Activated B cell treated with CpG ODN at 0.5 μM for 24 hours (primary cell): Measurements from ENCODE around the gene SAMHD1. TPM values are rescaled to one million over a fixed set of nuclear protein-coding genes. Genes with fewer than 3 reads are reported as not detected.

Experiments
- ATAC-seq: fragments of 200-7000 bp; cut with Tn5 transposase; one replicate; pipeline ENCODE4 v1.10.0; 2021; ENCODE audit warnings: low read depth, mild to moderate bottlenecking, moderate library complexity
- CTCF ChIA-PET: fragments of 350-600 bp; sonication (Branson Sonifier 250); formaldehyde crosslinking; loops from one replicate; lab custom pipeline; 2021; ENCODE audit warnings: antibody characterized with exemption; lab: Charles Lee
- POLR2A ChIA-PET: fragments of 350-600 bp; sonication (Branson Sonifier 250); formaldehyde crosslinking; loops from one replicate; lab custom pipeline; 2021; ENCODE audit warnings: antibody characterized with exemption; lab: Charles Lee
- DNase-seq: peaks from one replicate; pipeline ENCODE4 v3.0.0; 2022
- H3K27ac Mint-ChIP-seq: one replicate; pipeline ENCODE4 v1.8.0; 2020; ENCODE audit warnings: mixed read lengths
- H3K27me3 Mint-ChIP-seq: one replicate; pipeline ENCODE4 v1.8.0; 2021; ENCODE audit warnings: mixed read lengths
- H3K36me3 Mint-ChIP-seq: one replicate; pipeline ENCODE4 v1.8.0; 2021; ENCODE audit warnings: low read depth, mixed read lengths
- H3K4me1 Mint-ChIP-seq: one replicate; pipeline ENCODE4 v1.8.0; 2021; ENCODE audit warnings: mixed read lengths
- H3K4me3 Mint-ChIP-seq: one replicate; pipeline ENCODE4 v1.8.0; 2020; ENCODE audit warnings: mild to moderate bottlenecking, mixed read lengths
- H3K9me3 Mint-ChIP-seq: one replicate; pipeline ENCODE4 v1.8.0; 2020; ENCODE audit warnings: mixed read lengths
- CTCF ChIP-seq: fragments of 200-600 bp; IDR thresholded peaks from one replicate; pipeline ENCODE4 v1.8.0; 2022; ENCODE audit warnings: antibody characterized with exemption, mild to moderate bottlenecking
- intact Hi-C: fragments of 100-400 bp; cut with micrococcal nuclease; formaldehyde crosslinking; loops from one replicate; pipeline ENCODE4 v1.15.1; 2024
- total RNA-seq: library from RNA; stranded (reverse); gene quantifications from 2 replicates; pipeline ENCODE4 v1.2.3, GENCODE V29; 2022

The SAMHD1 gene
- total RNA-seq, 1 donor from 2014 or later: 16.4 TPM

- Mint-ChIP-seq H3K4me1 (no peaks in the 10 kb centered on the region), H3K36me3 (peaks cover 1% of the 10 kb centered on the region), H3K4me3 (no peak overlapping the region), H3K27ac (no peak overlapping the region), H3K27me3 (no peaks in the 10 kb centered on the region), H3K9me3 (peaks cover 5% of the 10 kb centered on the region)
- DNase-seq (no peak), ATAC-seq (no peak)
- TF ChIP-seq CTCF: no peak
- ChIA-PET POLR2A (no interaction called here), CTCF (no interaction called here)
- intact Hi-C loops: no loop called here
These were observed 7.7 kb upstream of the SAMHD1 start for GRCh38 chr20:36959242-36959641.

GRCh38 chr20:36957875-36958667, 6.6 kb upstream of the SAMHD1 start:
- H3K4me3 Mint-ChIP-seq: no peak overlapping the region
- H3K36me3 Mint-ChIP-seq: peaks cover 1% of the 10 kb centered on the region
- no peaks in the 10 kb centered on the region for H3K27me3 Mint-ChIP-seq
- peaks cover 5% of the 10 kb centered on the region for H3K9me3 Mint-ChIP-seq
- POLR2A ChIA-PET: interaction anchor here (0.5 to 0.6 kb wide), 2 partner anchors 50 to 133 kb away, joined by 3 to 4 read pairs; no protein-coding TSS in a partner anchor
- ATAC-seq (no peak), DNase-seq (no peak)
- H3K4me1 Mint-ChIP-seq: no peaks in the 10 kb centered on the region
- no peak overlapping the region for H3K27ac Mint-ChIP-seq
- CTCF ChIA-PET: no interaction called here
- intact Hi-C loops: no loop called here
- no peak for TF ChIP-seq CTCF

GRCh38 chr20:36956674-36957073, 5.2 kb upstream of the SAMHD1 start:
- CTCF ChIA-PET: no interaction called here
- Mint-ChIP-seq H3K27me3 (no peaks in the 10 kb centered on the region), H3K36me3 (no peaks in the 10 kb centered on the region), H3K27ac (no peak overlapping the region), H3K9me3 (no peaks in the 10 kb centered on the region), H3K4me1 (peaks cover 6% of the 10 kb centered on the region), H3K4me3 (no peak overlapping the region)
- no peak for ATAC-seq
- no peak for TF ChIP-seq CTCF
- POLR2A ChIA-PET: no interaction called here
- no peak for DNase-seq
- intact Hi-C loops: no loop called here

GRCh38 chr20:36956016-36956415, 4.5 kb upstream of the SAMHD1 start:
- ATAC-seq: no peak
- Mint-ChIP-seq H3K4me1 (peaks cover 9% of the 10 kb centered on the region), H3K27me3 (no peaks in the 10 kb centered on the region), H3K36me3 (peaks cover 3% of the 10 kb centered on the region), H3K9me3 (no peaks in the 10 kb centered on the region), H3K27ac (no peak overlapping the region), H3K4me3 (no peak overlapping the region)
- no peak for TF ChIP-seq CTCF
- CTCF ChIA-PET: no interaction called here
- POLR2A ChIA-PET: no interaction called here
- intact Hi-C loops: no loop called here
- no peak for DNase-seq

- intact Hi-C loops: loop anchor here (1.0 to 5.0 kb wide), 4 partner anchors 92 to 226 kb away; partner anchors contain the start of gene RBL1
- no peaks in the 10 kb centered on the region for H3K27me3 Mint-ChIP-seq
- DNase-seq: no peak
- POLR2A ChIA-PET: interaction anchor here (0.6 kb wide), 2 partner anchors 27 to 106 kb away, joined by 6 to 9 read pairs; no protein-coding TSS in a partner anchor
- H3K4me1 Mint-ChIP-seq: peaks cover 20% of the 10 kb centered on the region
- H3K36me3 Mint-ChIP-seq: peaks cover 3% of the 10 kb centered on the region
- H3K27ac Mint-ChIP-seq: peak overlapping the region; percentile 81
- ATAC-seq: no peak
- H3K4me3 Mint-ChIP-seq: peak overlapping the region; percentile 96
- CTCF ChIA-PET: no interaction called here
- H3K9me3 Mint-ChIP-seq: no peaks in the 10 kb centered on the region
- no peak for TF ChIP-seq CTCF
These were observed 651 bp upstream of the SAMHD1 start for GRCh38 chr20:36951979-36952738.
